HepG2 (cell line): ENCODE data around the gene ARHGAP45. TPM values are rescaled to one million over a fixed set of nuclear protein-coding genes. Genes with fewer than 3 reads are reported as not detected.

Experiments used
- ATAC-seq: fragments of 200-7000 bp; cut with Tn5 transposase; 3 replicates; pipeline ENCODE4 v1.9.1; 2020; ENCODE audit warnings: mild to moderate bottlenecking, moderate library complexity
- BruUV-seq: library from RNA; stranded (reverse); fragments of 400-500 nt; replicated peaks from 2 replicates; lab custom pipeline; 2021; lab: Mats Ljungman, UMichigan
- CTCF ChIA-PET: fragments of 300-600 bp; formaldehyde crosslinking; extraction: SDS; loops from one replicate; lab custom pipeline; 2021; ENCODE audit warnings: low total read pairs, inconsistent platforms, low intra/inter-chr PET ratio; lab: Yijun Ruan, JAX
- POLR2A ChIA-PET: fragments of 350-600 bp; sonication (Branson Sonifier 250); formaldehyde crosslinking; loops from one replicate; lab custom pipeline; 2020; ENCODE audit warnings: antibody characterized with exemption, inconsistent platforms; lab: Yijun Ruan, JAX
- DNase-seq: peaks from one replicate; pipeline ENCODE4 v3.0.0-alpha.2; 2015; ENCODE audit warnings: low spot score
- FAIRE-seq: peaks from 3 replicates; lab custom pipeline; 2011; peaks lifted over from hg19 to GRCh38; lab: Jason Lieb, UNC
- H2AFZ ChIP-seq: one replicate; pipeline ENCODE4 v1.6.1; 2011; ENCODE audit warnings: low read length, inconsistent platforms
- H3K27ac ChIP-seq: fragments of 300-600 bp; 3 replicates; pipeline ENCODE4 v1.8.0; 2011; ENCODE audit warnings: mixed run types, mild to moderate bottlenecking, mixed read lengths, low read length, inconsistent platforms; ENCODE audit not compliant: insufficient read depth; ENCODE audit errors: extremely low read length
- H3K27me3 ChIP-seq, 2 experiments: fragments of 200-600 bp in 1 of 2; 2 replicates in 1 of 2; 3 replicates in 1 of 2; pipeline versions ENCODE4 v1.6.0 to v1.8.0; 2011; ENCODE audit warnings: low read length in 2 of 2, mild to moderate bottlenecking in 2 of 2, moderate library complexity in 2 of 2, inconsistent platforms in 1 of 2; ENCODE audit not compliant: insufficient read depth in 2 of 2, control insufficient read depth in 1 of 2
- H3K36me3 ChIP-seq, 2 experiments: fragments of 200-600 bp in 1 of 2; replicated peaks in 1 of 2; 2 replicates in 1 of 2; 3 replicates in 1 of 2; pipeline versions ENCODE4 v1.5.1 to v1.8.0; 2011; ENCODE audit warnings: low read length in 2 of 2, inconsistent platforms in 1 of 2; ENCODE audit not compliant: insufficient read depth in 2 of 2, control insufficient read depth in 1 of 2
- H3K4me1 ChIP-seq: 2 replicates; pipeline ENCODE4 v1.5.1; 2012; ENCODE audit warnings: low read length, inconsistent platforms; ENCODE audit not compliant: insufficient read depth
- H3K4me2 ChIP-seq: 2 replicates; pipeline ENCODE4 v1.6.0; 2011; ENCODE audit warnings: low read depth, low read length, inconsistent platforms
- H3K4me3 ChIP-seq, 3 experiments: fragments of 200-600 bp in 1 of 3; sonication (generic), shearing (Covaris generic) in 1 of 3; replicated peaks in 1 of 3; 2 replicates each; pipeline ENCODE4 v1.5.1; 2011 to 2016; ENCODE audit warnings: low read length in 3 of 3, inconsistent platforms in 2 of 3, low read depth in 2 of 3, mild to moderate bottlenecking in 2 of 3, control low read depth in 1 of 3, mixed read lengths in 1 of 3; ENCODE audit not compliant: insufficient read depth in 1 of 3
- H3K79me2 ChIP-seq: one replicate; pipeline ENCODE4 v1.6.1; 2011; ENCODE audit warnings: low read length, inconsistent platforms; ENCODE audit not compliant: insufficient read depth
- H3K9ac ChIP-seq: 2 replicates; pipeline ENCODE4 v1.6.0; 2011; ENCODE audit warnings: mild to moderate bottlenecking, low read depth, low read length, inconsistent platforms; ENCODE audit not compliant: insufficient read depth
- H3K9me3 ChIP-seq: 2 replicates; pipeline ENCODE4 v1.5.1; 2012; ENCODE audit warnings: mild to moderate bottlenecking, low read length
- H4K20me1 ChIP-seq: 2 replicates; pipeline ENCODE4 v1.6.0; 2011; ENCODE audit warnings: inconsistent platforms, mild to moderate bottlenecking, low read length, moderate library complexity; ENCODE audit not compliant: insufficient read depth
- CCAR2 ChIP-seq: fragments of 200-400 bp; formaldehyde crosslinking; optimal IDR thresholded peaks from 2 replicates; pipeline ENCODE3; 2018; ENCODE audit warnings: low read depth, mild to moderate bottlenecking, low read length, moderate library complexity
- ELF1 ChIP-seq: sonication (generic); formaldehyde crosslinking; IDR thresholded peaks from 2 replicates; pipeline ENCODE4 v1.4.0; 2020; ENCODE audit warnings: missing genetic modification reagents
- MYNN ChIP-seq: sonication (generic); formaldehyde crosslinking; IDR thresholded peaks from 2 replicates; pipeline ENCODE4 v1.4.0; 2020; ENCODE audit warnings: mild to moderate bottlenecking, low read depth, missing genetic modification reagents
- NCOR1 ChIP-seq: fragments of 200-600 bp; sonication (generic); IDR thresholded peaks from 2 replicates; pipeline ENCODE4 v1.7.0; 2017; ENCODE audit warnings: antibody characterized with exemption, low read length, borderline replicate concordance
- POLR2AphosphoS5 ChIP-seq: IDR thresholded peaks from 2 replicates; pipeline ENCODE4 v1.6.1; 2012; ENCODE audit warnings: low read depth, low read length
- SP140L ChIP-seq: sonication (generic); formaldehyde crosslinking; IDR thresholded peaks from 2 replicates; pipeline ENCODE4 v1.4.0; 2020; ENCODE audit warnings: missing genetic modification reagents, borderline replicate concordance
- SRY ChIP-seq: sonication (generic); formaldehyde crosslinking; IDR thresholded peaks from 2 replicates; pipeline ENCODE4 v1.8.0; 2022; ENCODE audit warnings: mild to moderate bottlenecking, missing genetic modification reagents
- ZNF136 ChIP-seq: sonication (generic); formaldehyde crosslinking; IDR thresholded peaks from 2 replicates; pipeline ENCODE4 v1.8.1; 2022; ENCODE audit warnings: low read depth, mild to moderate bottlenecking, moderate library complexity, missing genetic modification reagents
- WGBS: methylation state at CpG from one replicate; pipeline ENCODE4 v1.1.6; 2017; ENCODE audit warnings: low lambda C conversion rate; 5-methylcytosine and 5-hydroxymethylcytosine counted together
- in situ Hi-C: cut with HindIII; loops from 2 replicates; pipeline ENCODE4 v1.10.0; 2017; ENCODE audit warnings: low pct_unique_long_range_greater_than_20kb; ENCODE audit not compliant: extremely low pct_ligation_motif_present
- intact Hi-C: fragments of 100-400 bp; cut with micrococcal nuclease; formaldehyde crosslinking; loops from one replicate; pipeline ENCODE4 v1.10.0; 2022; ENCODE audit not compliant: unreplicated experiment
- polyA plus RNA-seq, 8 experiments: library from polyadenylated mRNA; depleted of rRNA in 3 of 8; stranded (reverse) in 7 of 8; unstranded in 1 of 8; fragments of >200 nt; fragmentation: Illumina TruSeq in 4 of 8; extraction: Trizol in 4 of 8; gene quantifications; 2 replicates each; pipeline versions ENCODE4 v1.2.1 to v1.2.3, GENCODE V29; 2011 to 2016; ENCODE audit warnings: low read depth in 4 of 8, missing spikeins in 1 of 8, mixed read lengths in 1 of 8; ENCODE audit not compliant: insufficient read depth in 1 of 8
- total RNA-seq, 5 experiments: library from RNA; depleted of rRNA; stranded (reverse); fragments of >200 nt; fragmentation: Illumina TruSeq; extraction: Trizol; gene quantifications; 2 replicates each; pipeline ENCODE4 v1.2.3, GENCODE V29; 2016; ENCODE audit warnings: low read depth in 1 of 5

Gene ARHGAP45
- total and polyA plus RNA-seq, 2 of the 13 experiments (the other 11 are each of a cell fraction or from before 2014, with no cell fraction given), result 0.84 to 32.0 TPM

DNA sequence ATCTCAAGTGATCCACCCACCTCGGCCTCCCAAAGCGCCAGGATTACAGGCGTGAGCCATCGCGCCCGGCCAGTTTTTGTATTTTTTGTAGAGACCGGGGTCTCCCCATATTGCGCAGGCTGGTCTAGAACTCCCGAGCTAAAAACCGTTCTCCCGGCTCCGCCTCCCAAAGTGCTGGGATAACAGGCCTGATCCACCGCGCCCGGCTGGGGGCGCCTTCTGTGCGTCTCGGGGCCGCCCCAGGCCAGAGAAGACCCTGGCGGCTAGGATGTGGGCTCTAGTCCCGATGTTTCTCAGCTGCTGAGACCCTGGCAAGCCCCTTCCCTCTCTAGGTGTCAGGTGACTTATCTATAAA is 3.6 kb downstream of the ARHGAP45 start:
- no peak for DNase-seq
- WGBS, result 95% methylated on average over 20 of the region's 21 CpGs
- FAIRE-seq, result no peak
- no TSS peak for BruUV-seq
- no peak for ATAC-seq
- ChIA-PET CTCF (no interaction called here), POLR2A (no interaction called here)
- H3K27me3 ChIP-seq, result no peaks in the 10 kb centered on the region
- H3K9me3 ChIP-seq, result no peaks in the 10 kb centered on the region
- no peak overlapping the region for H3K9ac ChIP-seq
- in situ Hi-C loops (no loop called here), intact Hi-C loops (no loop called here)
- H4K20me1 ChIP-seq, result peaks cover 3% of the 10 kb centered on the region; the same call in 1 of the 2 replicates
- H3K79me2 ChIP-seq, result no peaks in the 10 kb centered on the region
- H3K27ac ChIP-seq, result no peak overlapping the region
- no peaks in the 10 kb centered on the region for H3K36me3 ChIP-seq
- H3K4me2 ChIP-seq, result no peak overlapping the region
- H2AFZ ChIP-seq, result no peak overlapping the region
- H3K4me3 ChIP-seq, result no peak overlapping the region
- TF ChIP-seq MYNN (no peak), CCAR2 (no peak), POLR2AphosphoS5 (no peak), SP140L (CRISPR knock-in tag) (no peak)
- peaks cover 37% of the 10 kb centered on the region for H3K4me1 ChIP-seq

DNA sequence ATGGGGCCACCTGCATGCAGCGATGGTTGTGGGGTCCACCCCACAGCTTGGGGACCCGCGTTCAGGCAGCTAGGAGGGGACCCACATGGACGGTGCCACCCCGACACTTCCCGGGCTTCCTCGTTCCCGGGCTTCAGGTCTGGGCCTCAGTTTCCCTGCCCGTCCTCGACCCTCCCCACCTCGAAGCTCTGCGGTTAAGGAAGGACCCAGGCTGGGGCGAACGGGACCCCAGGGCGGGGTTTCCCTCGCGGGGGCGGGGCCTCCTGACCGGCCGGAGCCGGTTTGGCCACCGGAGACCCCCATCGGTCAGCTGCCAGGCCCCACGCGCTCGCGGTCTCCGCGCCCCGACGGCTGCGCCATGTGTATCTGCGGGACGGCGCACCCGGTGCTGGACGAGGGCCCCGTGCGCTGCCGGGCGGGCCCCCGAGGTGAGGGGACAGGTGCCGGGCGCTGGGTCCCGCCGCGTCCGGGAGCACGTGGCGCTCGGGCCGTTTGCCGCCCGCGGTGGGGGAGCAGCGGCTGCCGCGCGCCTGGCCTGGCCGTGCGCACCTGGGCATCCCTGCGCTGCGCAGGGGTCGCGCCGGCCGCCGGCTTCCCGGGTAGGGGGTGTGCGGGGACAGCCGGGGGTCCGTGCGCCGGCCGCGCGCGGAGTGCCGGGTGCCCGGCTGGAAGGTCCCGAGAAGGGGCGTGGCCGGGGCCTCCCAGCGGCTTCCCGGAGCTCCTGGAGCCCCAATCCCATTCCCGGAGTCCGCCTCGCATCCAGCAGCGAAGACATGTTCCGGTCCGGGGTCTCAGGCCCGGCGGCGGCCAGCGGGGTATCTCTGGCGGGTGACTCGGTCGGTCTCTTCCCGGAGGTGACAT is 4.2 kb downstream of the ARHGAP45 start:
- DNase-seq (no peak), ATAC-seq (no peak), FAIRE-seq (no peak)
- 86% methylated on average over 40 of the region's 99 CpGs for WGBS
- no peaks in the 10 kb centered on the region for H3K27me3 ChIP-seq
- no peak overlapping the region for H3K4me2 ChIP-seq
- ChIA-PET POLR2A (no interaction called here), CTCF (no interaction called here)
- H3K4me1 ChIP-seq, result peaks cover 37% of the 10 kb centered on the region
- no peak overlapping the region for H3K27ac ChIP-seq
- no peaks in the 10 kb centered on the region for H3K79me2 ChIP-seq
- in situ Hi-C loops (no loop called here), intact Hi-C loops (no loop called here)
- H3K9ac ChIP-seq, result no peak overlapping the region
- peaks cover 3% of the 10 kb centered on the region; the same call in 1 of the 2 replicates for H4K20me1 ChIP-seq
- BruUV-seq, result no TSS peak
- H2AFZ ChIP-seq, result no peak overlapping the region
- H3K9me3 ChIP-seq, result no peaks in the 10 kb centered on the region
- H3K4me3 ChIP-seq, result no peak overlapping the region
- TF ChIP-seq ZNF136 (CRISPR knock-in tag) (no peak), NCOR1 (no peak), SRY (CRISPR knock-in tag) (no peak), ELF1 (CRISPR knock-in tag) (no peak)
- H3K36me3 ChIP-seq, result no peaks in the 10 kb centered on the region; a peak in 1 of 5 replicates
